ENCODE results near the gene APOLD1. TPM values are rescaled to one million over a fixed set of nuclear protein-coding genes. Genes with fewer than 3 reads are reported as not detected.
A peak's percentile ranks its signal among the peaks of the same experiment; 100 is the strongest.
"Not testable (repeated sequence)": the region's sequence is repeated elsewhere in the genome, so short reads cannot be mapped to it uniquely, and the experiment has no call there.

Gene APOLD1
- total RNA-seq, 1 donor from 2014 or later, result 37.6 TPM

DNA sequence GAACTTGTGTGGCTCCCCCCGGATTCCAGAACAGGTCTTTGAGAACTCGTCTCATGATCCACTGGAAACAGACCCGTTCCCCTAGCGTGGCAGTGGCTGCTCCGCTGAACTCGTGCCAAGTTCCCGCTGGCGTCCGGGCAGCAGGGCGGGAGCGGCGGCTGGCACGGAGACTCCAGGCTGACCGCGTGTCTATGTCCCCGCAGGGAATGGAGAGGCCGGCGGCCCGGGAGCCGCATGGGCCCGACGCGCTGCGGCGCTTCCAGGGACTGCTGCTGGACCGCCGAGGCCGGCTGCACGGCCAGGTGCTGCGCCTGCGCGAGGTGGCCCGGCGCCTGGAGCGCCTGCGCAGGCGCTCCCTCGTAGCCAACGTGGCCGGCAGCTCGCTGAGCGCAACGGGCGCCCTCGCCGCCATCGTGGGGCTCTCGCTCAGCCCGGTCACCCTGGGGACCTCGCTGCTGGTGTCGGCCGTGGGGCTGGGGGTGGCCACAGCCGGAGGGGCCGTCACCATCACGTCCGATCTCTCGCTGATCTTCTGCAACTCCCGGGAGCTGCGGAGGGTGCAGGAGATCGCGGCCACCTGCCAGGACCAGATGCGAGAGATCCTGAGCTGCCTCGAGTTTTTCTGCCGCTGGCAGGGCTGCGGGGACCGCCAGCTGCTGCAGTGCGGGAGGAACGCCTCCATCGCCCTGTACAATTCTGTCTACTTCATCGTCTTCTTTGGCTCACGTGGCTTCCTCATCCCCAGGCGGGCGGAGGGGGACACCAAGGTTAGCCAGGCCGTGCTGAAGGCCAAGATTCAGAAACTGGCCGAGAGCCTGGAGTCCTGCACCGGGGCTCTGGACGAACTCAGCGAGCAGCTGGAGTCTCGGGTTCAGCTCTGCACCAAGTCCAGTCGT lies 1.5 kb downstream of the APOLD1 start:
- peak; percentile 91 for DNase-seq

DNA sequence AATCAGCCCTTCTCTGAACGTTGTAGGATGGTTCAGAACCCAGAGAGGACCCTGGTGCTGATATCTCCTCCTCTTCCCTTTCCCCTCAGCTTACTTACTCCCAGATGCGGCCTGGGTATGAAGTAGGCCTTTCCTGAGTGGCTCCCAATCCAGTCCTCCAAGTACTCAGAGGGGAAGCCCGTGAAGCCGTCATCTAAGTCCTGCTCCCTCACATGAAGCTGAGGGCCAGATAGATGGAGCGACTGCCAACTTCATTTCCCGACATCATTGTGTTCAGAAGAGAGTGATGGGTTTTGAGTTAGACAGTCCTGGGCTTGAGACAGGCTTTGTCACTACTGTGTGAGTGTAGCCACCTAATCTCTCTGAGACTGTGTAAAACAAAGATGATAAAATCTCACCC lies 2.7 kb downstream of the APOLD1 start:
- peak; percentile 11 for DNase-seq

DNA sequence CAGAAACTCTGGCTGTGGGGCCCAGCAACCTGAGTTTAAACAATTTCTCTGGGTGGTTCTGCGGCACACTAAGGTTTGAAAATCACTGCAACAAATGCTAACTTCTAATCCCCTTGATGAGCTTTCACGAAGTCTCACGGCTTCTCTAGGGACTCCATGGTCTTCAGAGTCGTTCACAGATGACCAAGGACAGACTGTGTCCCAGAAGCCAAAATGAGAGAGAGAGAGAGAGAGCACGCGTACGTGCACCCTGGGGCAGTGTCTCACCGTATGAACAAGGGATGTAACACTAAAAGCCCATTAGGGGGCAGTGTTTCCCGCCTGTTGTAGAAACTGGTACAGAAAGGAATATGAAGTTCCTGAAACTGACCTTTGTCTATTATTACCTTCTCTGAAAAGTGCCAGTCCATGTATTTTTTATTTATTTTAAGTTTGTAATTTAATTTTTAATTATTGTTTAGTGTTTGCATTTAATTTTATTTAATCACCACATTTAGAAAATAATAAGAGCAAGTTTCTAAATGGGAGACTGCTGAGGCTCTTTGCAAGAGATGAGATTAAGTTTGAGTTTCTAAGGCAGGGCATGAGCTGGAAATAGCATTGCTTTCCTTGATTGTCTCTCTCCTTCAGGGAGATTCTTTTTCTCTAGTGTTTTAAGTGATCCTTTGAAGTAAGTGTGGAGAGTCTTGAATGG lies 3.4 kb downstream of the APOLD1 start:
- DNase-seq, result peak; percentile 90

DNA sequence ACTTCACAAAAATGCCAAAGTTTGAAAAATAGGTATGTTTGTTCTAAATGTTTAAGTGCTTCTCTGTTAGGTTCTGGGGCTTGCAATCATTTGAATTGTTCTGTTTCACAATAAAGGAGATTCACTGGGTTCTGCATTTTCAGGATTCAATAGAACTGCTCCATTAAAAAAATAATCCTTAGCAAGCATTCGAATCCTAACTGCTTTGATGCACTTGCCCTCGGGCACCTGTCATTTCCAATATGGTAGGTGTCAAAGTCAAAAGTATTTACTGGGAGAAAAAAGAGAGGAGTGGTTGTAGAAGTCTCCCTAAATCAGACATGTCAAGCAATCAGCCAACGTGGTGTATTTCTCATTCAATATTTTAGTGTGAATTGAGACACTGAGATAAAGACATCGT lies 5.5 kb downstream of the APOLD1 start:
- no peak for DNase-seq

DNA sequence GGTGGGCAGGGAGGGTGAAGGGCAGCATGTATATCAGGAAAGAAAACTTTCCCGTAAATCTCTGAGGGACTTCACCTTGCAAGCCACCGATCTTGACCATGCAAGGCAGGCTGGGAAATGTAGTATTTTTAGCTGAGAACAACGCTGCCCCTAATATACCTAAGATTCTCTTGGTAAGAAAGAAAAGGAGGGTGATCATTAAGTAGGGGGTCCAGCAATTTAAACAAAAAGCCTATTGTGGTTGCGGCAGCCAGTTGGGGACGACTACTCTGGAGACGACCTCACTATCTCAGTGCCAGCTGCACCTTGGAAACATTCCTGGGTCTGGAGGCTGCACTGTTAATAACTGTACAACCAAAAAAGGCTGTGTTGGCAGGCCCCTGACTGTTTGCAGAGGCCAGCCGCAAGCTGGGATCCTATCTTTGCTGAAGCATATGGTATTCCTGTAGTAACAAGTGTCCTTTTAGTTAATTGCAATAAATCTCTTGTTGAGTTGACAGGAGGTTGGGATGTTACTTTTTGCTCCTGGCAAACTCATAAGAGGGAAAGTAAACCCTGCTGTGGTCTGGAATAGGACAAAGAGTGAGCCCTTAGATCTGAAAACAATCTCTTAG lies 6.4 kb downstream of the APOLD1 start:
- peak; percentile 51 for DNase-seq

DNA sequence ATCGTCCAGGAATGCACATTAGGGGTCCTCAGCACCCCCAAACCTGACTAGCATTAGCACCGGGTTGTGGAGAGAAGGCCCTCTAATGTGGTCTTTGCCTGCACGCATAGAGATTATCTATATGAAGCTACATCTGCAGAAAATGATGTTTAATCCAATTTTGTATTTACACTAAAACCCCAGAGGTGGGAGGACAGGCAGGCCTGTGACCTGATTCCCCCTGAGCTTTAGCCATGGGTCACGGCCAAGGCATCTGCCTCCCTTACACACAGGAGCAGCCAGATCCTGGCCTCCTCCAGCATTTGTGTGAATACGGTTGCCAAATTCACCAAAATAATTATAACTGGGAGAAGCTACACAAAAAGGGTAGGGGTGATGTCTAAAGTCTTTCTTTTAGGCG lies 7.0 kb downstream of the APOLD1 start:
- no peak for DNase-seq

DNA sequence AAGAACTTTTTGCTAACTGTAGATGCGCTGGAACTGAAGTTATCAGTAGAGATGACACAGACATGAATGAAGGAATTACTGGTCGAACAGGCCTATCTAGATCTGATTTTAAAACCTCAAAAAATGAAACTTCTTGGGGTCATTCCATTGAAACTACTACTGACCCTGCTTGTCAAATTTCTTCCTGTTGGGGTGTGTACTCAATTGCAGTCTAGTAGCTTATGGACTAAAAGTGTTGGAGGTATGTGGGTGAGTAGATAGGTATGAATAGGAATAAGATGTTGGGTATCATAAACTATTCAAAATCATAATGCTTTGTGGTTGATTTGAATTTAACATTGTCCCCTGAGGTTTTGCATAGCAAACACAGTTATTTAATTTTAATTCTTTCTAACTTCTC lies 9.2 kb downstream of the APOLD1 start:
- DNase-seq, result no peak

DNA sequence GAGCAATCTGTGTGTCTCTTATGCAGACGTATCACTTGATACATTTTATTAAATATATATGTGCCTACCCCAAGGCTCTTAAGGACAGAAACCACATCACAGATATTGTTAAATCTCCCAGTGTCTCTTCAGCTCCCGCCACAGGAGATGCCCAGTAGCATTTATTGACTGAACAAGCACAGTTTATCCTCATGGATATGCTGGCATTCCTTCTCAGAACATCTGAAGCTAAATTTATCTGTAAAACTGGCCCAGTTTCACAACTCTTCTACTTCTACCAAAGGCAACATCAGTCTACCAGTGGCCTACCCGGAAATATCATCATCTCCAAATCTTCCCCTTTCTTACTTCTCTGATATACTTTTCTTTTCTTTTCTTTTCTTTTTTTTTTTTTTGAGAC lies 10.7 kb downstream of the APOLD1 start:
- no peak for DNase-seq

DNA sequence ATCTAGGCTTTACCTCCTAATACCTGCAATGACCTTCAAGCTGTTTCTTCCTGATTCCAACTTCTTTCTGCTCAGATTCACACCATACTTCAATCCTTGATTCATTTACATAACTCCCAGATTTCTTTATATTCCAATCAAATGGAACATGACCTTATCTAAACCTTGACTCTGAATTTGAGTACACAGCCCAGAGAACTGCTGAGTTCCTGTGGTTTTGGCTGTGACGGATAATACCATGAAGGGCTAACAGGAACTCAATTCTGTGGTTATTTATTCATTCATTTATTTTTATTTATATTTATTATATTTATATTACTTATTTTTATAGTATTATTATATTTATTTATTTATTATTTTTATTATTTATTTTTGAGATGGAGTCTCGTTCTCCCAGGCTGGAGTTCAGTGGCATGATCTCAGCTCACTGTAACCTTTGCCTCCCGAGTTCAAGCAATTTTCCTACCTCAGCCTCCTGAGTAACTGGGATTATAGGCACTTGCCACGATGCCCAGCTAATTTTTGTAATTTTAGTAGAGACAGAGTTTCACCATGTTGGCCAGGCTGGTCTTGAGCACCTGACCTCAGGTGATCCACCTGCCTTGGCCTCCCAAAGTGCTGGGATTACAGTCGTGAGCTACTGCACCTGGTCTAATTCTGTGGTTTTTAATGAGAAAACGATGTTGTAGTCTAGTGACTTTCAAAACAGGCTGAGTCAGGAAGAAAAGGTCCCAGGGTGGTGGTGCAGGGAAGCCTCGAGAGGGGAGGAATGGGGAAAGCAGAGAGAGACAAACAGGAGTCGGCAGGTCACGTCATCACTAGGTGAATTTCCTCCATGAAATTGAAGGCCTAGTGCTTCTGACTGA lies 11.7 kb downstream of the APOLD1 start:
- DNase-seq, result no peak

DNA sequence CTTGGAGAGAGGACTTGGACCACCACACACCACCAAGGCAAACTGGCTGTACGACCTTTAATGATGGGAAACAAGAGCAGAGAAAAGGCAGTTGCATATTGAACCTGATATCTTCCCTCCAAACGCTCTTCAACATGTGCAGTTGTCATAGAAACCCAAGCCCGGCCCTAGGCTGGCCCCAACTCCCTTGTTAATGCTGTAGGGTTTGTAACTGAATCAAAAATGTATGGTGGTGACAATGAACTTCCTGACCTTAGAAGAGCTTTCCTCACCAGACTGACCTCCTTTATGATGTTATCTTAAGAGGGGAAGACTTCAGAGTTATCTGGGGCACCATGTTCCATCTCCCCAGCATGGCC lies 12.3 kb downstream of the APOLD1 start:
- no peak for DNase-seq

DNA sequence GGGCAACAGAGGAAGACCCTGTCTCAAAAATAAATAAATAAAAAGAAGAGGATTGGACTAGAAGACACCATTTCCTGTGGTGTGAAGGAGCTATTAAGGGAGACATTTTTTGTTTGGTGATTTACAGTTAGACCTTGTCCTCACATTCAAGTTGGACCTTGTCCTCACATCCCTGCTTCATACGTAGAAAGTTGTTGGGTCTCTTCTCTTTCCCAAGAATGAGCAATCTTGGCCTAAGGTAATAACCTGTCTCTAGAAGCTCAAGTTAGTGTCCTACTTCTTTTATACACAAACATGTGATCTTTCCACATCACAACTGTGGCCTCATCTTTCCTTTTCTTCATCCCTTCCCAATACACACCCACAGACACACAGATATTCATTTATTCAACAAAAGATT lies 13.0 kb downstream of the APOLD1 start:
- no peak for DNase-seq

DNA sequence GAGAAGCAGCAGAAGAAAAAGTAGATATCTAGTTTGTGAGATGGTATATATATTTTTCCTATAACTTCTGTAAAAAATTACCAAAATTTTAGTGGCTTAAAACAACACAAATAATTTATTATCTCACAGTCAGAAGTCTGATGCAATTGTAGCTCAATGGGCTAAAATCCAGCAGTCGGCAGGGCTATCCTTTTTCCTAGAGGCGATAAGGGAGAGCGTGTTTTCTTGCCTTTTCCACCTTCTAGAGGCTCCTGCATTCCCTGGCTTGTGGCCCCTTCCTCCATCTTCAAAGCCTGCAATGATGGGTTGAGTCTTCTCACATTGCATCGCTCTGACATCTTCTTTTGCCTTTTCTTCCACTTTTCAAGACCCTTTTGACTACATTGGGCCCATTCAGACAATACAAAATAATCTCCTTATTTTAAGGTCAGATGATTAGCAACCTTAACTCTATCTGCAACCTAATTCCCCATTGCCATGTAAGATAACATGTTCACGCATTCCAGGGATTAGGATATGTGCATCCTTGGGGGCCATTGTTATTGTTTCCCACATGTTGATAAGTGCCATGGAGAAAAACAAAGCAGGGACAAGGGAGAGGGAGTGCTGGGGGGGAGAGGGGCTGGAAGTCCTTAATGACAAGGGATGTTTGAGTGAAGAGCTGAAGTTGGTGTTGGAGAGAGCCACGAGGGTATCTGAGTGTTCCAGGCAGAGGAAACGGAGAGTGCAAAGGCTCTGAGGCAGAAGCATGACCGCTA lies 13.9 kb downstream of the APOLD1 start:
- no peak for DNase-seq

DNA sequence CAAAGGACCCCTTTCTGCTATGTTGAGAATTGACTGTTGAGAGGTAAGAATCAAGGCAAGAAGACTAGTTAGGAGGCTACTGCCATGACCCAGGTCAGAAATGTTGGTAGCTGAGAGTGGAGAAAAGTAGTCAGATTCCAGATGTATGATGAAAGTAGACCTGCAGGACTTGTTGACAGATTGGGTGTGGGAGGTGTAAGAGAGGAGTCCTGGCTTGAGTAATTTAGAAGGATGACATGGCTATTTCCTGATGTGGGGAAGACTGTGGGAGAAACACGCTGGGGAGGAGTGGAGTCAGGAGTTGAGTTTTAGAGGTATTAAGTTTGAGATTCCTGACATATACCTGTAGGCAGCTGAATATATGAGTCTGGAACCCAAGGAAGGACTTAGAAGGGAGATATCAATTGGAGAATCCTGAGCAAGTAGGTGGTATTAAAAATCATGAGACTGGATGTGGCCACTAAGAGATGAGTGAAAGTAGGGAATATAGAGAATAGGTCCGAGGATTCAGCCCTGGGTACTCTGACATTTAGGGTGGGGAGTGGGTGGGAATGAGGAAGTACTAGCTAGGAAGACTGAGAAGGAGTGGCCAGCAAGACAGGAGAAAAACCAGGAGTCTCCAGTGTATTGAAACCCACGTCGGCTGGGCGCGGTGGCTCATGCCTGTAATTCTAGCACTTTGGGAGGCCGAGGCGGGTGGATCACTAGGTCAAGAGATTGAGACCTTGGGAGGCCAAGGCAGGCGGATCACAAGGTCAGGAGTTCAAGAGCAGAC lies 15.1 kb downstream of the APOLD1 start:
- DNase-seq, result no peak

DNA sequence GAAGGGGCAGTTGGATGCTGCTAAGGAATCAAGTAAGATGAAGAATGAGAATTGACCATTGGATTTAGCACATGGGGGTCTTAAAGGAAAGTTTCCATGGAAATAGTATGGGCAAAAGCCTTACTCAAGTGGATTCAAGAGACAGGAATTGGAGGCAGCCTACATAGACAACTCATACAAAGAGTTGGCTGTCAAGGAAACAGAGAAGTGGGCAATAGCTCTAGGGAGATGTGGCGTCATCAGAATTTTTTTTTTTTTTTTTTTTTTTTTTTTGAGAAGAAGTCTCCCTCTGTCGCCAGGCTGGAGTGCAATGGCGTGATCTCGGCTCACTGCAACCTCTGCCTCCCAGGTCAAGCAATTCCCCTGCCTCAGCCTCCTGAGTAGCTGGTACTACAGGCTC lies 16.2 kb downstream of the APOLD1 start:
- not testable (repeated sequence) for DNase-seq

DNA sequence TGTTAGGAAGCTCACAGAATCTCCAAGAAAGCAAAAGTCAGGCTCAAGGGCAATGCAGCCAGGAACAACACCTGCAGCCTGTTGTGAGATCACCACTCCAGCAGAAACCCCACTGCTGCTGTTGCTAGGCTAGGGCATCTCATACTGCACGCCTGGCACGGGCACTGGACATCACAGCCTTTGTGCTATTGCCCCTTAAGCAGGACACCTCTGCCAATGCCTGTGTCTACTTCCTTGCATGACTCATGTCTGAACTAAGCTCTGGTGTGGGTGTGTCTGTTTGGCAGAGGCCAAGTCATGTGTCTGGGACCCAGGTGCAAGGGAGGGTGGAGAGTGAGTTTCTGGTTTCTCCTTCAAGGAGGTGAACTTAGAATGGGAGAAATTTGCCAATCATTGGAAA lies 17.7 kb downstream of the APOLD1 start:
- peak; percentile 60 for DNase-seq

DNA sequence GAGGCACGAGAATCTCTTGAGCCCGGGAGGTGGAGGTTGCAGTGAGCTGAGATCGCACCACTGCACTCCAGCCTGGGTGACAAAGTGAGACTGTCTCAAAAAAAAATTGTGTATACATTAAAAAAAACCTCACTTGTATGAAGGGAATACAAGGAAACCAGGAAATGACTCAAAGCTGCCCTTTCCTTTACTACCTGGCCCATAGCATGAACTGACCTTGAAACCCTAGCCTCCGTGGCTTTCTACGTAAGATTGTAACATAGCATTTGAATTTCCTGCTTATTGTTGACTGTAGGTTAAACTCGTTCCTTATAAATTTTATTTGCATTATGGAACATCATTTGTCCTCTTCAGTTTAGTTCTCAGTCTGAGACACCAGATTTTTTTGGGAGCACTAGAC lies 18.6 kb downstream of the APOLD1 start:
- no peak for DNase-seq

DNA sequence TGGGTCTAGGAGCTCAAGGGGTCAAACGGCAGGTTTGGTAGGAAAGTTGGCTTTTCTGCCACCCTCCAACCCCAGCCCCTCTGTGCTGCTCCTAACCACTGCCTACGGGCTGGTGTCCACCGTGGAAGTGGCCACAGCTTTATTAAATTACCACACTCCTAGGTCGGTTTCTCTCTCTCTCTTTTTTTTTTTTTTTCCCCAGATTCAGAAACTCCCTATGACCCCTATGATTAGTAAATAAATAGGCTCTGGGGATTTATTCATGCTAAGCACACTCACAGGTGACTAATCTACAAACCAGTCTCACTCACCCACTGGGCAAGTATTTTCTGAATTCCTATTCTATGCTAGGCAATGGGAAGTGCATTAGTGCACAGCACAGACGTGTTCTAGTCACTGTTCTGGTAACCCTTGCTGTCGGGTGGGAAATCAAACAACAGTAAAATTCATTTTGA lies 19.0 kb downstream of the APOLD1 start:
- no peak for DNase-seq

DNA sequence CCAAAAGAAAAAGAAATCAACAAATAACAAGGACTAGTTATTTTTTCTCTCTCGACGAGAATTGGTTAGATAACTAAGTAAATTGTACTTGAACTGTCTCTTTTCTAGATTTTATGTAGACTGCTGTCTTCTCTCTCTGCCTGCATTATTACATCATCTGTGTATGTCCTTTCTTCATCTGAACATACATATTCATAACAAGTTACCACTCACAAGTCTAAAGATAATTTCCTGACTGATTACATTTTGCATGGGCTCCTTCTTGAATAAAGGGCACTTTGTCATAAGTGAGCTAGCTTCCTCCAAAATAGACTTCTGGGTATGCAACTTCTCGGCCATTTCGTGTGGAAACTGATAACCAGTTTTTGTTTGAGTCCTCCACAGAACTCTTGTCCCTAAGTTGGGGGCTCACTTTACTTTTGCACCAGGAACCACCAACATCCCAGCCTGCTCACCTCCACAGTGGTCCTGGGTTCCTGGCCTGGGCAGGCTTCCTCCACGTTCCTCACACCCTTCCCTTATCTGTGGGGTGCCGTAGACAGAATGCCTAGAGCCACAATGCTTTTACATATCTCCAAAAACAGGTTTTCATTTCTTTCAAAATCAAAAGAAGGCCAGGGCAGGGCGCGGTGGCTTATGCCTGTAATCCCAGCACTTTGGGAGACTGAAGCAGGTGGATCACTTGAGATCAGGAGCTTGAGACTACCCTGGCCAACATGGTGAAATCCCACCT lies 21.5 kb downstream of the APOLD1 start:
- DNase-seq, result no peak

DNA sequence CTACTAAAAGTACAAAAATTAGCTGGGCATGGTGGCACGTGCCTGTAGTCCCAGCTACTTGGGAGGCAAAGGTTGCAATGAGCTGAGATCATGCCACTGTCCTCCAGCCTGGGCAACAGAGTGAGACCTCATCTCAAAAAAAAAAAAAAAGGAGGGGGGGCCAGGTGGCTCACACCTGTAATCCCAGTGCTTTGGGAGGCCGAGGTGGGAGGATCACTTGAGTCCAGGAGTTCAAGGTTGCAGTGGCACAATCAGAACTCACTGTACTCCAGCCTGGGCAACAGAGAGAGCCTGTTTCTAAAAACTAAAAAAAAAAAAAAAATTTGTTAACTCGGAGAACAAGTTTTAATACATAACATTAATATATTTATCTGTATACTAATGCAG lies 22.1 kb downstream of the APOLD1 start:
- DNase-seq, result not testable (repeated sequence)
